Measurements from ENCODE around the gene GPALPP1.
A peak's percentile ranks its signal among the peaks of the same experiment; 100 is the strongest.
"Not testable (repeated sequence)": the region's sequence is repeated elsewhere in the genome, so short reads cannot be mapped to it uniquely, and the experiment has no call there.

The GPALPP1 gene

GRCh38 chr13:45007225-45007624 is 17.9 kb downstream of the GPALPP1 start:
- DNase-seq = no peak

GRCh38 chr13:45007823-45008222 is 18.5 kb downstream of the GPALPP1 start:
- no peak for DNase-seq

- DNase-seq = no peak
Measured at GRCh38 chr13:45011198-45011597, 21.9 kb downstream of the GPALPP1 start.

- DNase-seq = no peak
Measured at GRCh38 chr13:45015300-45015699, 26.0 kb downstream of the GPALPP1 start.

GRCh38 chr13:45016792-45017425 is 27.6 kb downstream of the GPALPP1 start:
- DNase-seq = no peak

GRCh38 chr13:45019981-45020380 is 30.6 kb downstream of the GPALPP1 start:
- DNase-seq = not testable (repeated sequence)

GRCh38 chr13:45021250-45021649 is 31.9 kb downstream of the GPALPP1 start:
- DNase-seq = no peak

GRCh38 chr13:45024847-45025246 is 35.5 kb downstream of the GPALPP1 start:
- DNase-seq = no peak

GRCh38 chr13:45034342-45034741 is 45.0 kb downstream of the GPALPP1 start:
- no peak for DNase-seq

GRCh38 chr13:45036206-45036605 is 46.9 kb downstream of the GPALPP1 start:
- no peak for DNase-seq

GRCh38 chr13:45040173-45040572 is 50.8 kb downstream of the GPALPP1 start:
- DNase-seq = no peak

GRCh38 chr13:45040622-45041021 is 51.3 kb downstream of the GPALPP1 start:
- DNase-seq = no peak

- no peak for DNase-seq
Measured at GRCh38 chr13:45042539-45042938, 53.2 kb downstream of the GPALPP1 start.

GRCh38 chr13:45046445-45046844 is 57.1 kb downstream of the GPALPP1 start:
- DNase-seq = no peak

GRCh38 chr13:45047394-45048310 is 58.3 kb downstream of the GPALPP1 start:
- peak; percentile 80 to 82 for DNase-seq

- DNase-seq = no peak
Measured at GRCh38 chr13:45048890-45049407, 59.6 kb downstream of the GPALPP1 start.

GRCh38 chr13:45049478-45049877 is 60.1 kb downstream of the GPALPP1 start:
- no peak for DNase-seq

- no peak for DNase-seq
Measured at GRCh38 chr13:45051315-45051714, 62.0 kb downstream of the GPALPP1 start.

- peak; percentile 61 to 73 for DNase-seq
Measured at GRCh38 chr13:45055198-45055901, 66.0 kb downstream of the GPALPP1 start.

GRCh38 chr13:45055902-45056648 is 66.7 kb downstream of the GPALPP1 start:
- peak; percentile 28 to 35 for DNase-seq

- no peak for DNase-seq
Measured at GRCh38 chr13:45060062-45060461, 70.7 kb downstream of the GPALPP1 start.

GRCh38 chr13:45063261-45063860 is 74.0 kb downstream of the GPALPP1 start:
- no peak for DNase-seq

All from stimulated activated CD4-positive, alpha-beta T cell treated with anti-CD3 and anti-CD28 coated beads, Interleukin-2, amount 100 ng/mL, for 24 hours (primary cell).